Measurements from ENCODE around the gene RTN4IP1.

Gene RTN4IP1, protein sequence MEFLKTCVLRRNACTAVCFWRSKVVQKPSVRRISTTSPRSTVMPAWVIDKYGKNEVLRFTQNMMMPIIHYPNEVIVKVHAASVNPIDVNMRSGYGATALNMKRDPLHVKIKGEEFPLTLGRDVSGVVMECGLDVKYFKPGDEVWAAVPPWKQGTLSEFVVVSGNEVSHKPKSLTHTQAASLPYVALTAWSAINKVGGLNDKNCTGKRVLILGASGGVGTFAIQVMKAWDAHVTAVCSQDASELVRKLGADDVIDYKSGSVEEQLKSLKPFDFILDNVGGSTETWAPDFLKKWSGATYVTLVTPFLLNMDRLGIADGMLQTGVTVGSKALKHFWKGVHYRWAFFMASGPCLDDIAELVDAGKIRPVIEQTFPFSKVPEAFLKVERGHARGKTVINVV

GRCh38 chr6:106629103-106629858 is at the start of gene RTN4IP1, which contains the start of gene QRSL1:
Gene RTN4IP1, minus strand, starts transcription at chr6:106629498. Its CDS starts 477 bp downstream, at chr6:106629021.
Gene QRSL1, plus strand, starts transcription at chr6:106629578. Its CDS starts 104 bp downstream, at chr6:106629682.
- peak; percentile 92 for DNase-seq

DNA sequence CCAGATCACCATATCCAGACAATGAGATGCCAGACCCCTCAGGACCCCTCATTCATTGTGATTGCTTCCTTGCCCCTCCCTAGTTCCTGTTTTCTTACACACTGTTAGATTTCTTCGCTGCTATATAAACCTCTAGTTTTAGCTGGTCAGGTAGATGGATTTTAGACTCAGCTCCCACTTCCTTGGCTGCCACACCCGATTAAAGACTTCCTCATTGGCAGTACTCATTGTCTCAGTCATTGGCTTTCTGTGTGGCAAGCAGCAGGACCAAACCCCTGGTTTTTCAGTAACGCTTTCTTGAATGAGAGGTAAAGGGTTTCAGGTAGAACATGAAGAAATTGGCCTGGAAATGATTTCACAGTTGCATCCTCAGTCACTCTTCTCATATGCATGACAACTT is 48.0 kb upstream of the RTN4IP1 start:
- no peak for DNase-seq

DNA sequence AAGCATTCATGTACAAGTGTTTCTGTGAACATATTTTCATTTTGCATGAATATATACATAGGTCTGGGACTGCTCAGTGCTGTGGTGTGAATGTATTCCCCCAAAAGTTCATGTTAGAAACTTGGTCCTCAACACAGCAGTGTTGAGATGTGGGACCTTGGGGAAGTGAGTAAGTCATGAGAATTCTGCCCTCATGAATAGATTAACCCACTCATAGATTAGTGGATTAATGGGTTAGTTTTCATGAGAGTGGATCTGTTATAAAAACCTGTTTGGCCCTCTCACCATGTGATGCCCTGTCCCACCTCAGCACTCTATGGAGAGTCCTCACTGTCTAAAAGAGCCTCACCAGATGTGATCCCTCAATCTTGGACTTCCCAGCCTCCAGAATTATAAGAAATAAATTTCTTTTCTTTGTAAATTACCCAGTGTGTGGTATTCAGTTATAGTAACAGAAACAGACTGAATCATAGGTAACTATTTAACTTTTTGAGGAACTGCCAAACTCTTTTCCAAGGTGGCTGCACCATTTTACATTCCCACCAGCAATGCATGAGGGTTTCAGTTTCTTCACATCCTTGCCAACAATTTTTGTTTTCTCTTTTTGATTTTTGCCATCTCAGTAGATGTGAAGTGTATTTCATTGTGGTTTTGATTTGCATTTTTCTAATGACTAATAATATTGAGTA is 45.4 kb upstream of the RTN4IP1 start:
- no peak for DNase-seq

DNA sequence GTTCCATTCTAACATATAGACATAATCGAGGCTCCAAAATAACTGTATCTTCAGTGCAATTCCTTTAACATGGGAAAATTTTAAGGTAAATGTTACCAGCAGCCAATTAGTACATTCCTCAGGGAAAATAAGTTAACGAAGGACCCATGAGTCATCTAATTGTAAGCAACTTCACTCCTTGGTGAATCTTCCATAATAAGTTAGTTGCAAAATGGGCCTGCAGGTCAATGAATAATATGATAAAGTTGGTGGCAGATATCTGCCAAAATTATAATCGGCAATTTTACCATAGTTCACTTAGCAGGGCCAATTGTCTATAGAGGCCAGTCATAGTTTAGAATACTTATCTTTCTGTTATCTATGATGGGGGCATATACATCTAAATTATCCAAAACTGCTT is 42.4 kb upstream of the RTN4IP1 start:
- no peak for DNase-seq

GRCh38 chr6:106670236-106670635 is 40.9 kb upstream of the RTN4IP1 start:
- DNase-seq: no peak

GRCh38 chr6:106667022-106667402 is 37.7 kb upstream of the RTN4IP1 start:
- DNase-seq: no peak

- no peak for DNase-seq
Observed at GRCh38 chr6:106666282-106667021, 37.2 kb upstream of the RTN4IP1 start.

DNA sequence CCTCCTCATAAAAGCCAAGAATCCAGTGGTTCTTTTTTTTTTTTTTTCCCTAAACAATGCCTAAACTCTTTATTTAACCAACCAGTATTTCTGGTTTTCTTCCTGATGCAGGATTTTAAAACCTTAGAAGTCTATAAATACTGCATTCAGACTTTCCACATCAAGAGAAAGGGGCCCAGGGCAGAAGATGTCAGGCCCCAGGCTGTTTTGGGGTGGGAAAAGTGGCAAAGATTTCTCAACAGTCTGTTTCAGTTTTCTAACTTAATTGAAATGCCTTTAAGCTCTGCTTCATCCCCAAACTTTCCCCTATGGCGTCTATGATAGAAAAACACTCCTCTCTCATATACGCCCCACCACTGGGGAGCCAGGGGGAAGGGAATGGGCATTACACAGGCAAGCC is 33.2 kb upstream of the RTN4IP1 start:
- no peak for DNase-seq

DNA sequence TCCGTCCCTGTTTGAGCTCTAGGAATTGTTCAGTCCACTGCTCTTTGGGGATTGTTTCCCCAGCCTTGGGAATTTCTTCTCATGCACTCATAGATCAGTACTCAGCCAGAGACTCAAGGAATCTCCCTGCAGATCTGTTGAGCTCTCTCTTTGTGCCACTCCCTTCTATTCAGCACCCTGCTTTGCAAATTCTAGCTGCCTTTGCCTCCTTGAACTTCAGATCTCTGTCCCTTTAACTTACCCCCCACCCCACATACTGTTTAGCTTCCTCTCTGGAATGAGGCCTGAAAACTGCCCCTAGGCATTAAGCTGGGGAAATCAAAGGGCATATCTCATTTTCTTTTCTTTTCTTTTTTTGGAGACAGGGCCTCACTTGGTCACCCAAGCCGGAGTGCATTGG is 30.6 kb upstream of the RTN4IP1 start:
- DNase-seq: no peak

- DNase-seq: no peak
Observed at GRCh38 chr6:106658469-106658868, 29.2 kb upstream of the RTN4IP1 start.

GRCh38 chr6:106648651-106649308 is 19.5 kb upstream of the RTN4IP1 start:
- DNase-seq: no peak

DNA sequence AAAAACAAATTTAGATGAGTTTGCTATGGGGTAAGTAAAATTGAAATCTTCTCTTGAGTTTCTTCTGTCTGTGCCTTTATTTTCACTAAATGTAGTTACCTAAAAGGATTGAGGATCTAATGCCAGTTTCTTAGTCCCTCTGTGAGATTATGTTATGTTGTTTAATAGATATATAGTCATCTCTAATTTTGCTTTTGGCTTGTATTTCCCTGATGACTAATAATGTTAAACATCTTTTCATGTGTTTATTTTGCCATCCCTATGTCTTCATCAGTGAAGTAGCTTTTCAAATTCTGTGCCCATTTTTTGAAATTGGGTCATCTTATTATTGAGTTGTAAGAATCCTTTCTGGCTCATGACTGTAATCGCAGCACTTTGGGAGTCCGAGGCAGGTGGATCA is 13.8 kb upstream of the RTN4IP1 start:
- no peak for DNase-seq

DNA sequence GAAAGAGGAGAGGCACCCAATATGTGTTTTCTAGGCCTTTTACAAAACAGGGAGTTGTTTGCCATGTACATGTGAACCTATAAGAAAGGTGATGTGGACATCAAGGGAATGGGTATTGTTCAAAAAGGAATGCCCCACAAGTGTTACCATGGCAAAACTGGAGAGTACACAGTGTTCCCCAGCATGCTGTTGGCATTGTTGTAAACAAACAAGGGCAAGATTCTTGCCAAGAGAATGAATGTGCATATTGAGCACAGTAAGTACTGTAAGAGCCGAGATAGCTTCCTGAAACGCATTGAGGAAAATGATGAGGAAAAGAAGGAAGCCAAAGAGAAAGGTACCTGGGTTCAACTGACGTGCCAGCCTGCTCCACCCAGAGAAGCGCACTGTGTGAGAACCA is 13.2 kb upstream of the RTN4IP1 start:
- no peak for DNase-seq

DNA sequence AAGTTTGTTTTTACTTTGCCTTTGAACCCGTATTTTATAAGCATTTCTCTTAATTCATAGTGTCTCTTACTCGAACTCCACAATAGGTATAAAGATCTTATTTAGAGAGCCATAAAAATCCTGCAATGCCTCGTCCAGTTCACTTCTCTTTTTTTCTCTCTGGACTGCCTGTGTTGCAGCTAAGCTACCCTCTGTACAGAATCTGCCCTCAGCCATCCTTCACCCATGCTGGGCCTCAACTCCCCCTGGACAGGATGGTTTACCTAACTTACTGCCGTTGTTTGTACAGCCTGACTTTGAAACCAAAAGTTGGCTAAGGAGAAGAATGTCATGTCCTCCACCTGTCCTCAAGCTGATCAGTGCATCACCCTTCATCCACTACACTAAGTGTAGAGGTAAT is 10.5 kb upstream of the RTN4IP1 start:
- DNase-seq: no peak

GRCh38 chr6:106637717-106638341 is 8.5 kb upstream of the RTN4IP1 start:
- DNase-seq: no peak

DNA sequence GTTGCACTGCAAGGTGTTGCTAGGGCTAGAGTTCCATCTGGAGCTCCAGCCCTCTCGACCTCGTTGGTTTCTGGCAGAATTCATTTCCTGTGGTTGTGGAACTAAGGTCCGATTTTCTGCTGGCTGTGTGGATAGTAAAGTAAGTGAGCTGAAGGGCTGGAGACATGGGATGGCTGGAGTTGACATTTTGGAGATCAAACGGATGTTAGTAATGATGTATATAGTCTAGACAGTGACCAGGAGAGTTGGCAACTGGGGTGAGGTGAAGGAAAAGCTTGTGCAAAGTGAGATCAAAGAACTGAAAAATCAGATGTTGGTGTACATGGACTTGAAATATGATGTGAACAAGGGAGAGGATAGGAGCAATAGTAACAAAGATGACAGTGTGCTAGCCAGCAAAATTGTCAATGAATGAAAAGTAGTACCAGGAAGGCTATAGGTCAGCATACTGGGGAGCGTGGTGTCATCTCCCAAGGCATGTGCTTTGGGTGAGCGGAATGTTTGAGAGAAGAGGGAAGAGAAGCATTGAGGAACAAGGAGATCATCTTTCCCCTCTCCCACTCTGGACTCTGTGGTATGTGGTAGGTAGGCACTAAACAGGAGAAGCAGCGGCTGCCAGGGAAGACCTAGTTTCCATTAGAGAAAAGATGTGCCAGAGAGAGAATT is 7.9 kb upstream of the RTN4IP1 start:
- DNase-seq: no peak

GRCh38 chr6:106634565-106634964 is 5.3 kb upstream of the RTN4IP1 start:
- DNase-seq: no peak

DNA sequence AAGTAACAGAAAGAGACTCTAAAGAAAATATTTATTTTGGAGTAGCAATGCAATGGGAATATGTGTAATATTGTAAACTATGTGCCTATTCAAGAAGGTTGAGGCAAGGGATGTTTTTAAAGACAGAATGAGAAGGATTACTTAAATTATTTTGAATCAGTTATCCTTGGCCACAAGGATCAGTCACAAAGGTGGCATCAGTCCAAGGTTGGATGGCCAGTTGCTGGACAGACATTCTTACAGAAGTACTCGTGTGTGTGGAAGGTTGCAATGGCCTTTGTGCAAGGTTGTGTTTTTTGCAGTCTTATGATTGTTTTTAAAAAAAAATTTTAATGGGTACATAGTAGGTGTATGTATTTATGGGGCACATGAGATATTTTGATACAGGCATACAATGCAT is 2.0 kb upstream of the RTN4IP1 start:
- DNase-seq: no peak

DNA sequence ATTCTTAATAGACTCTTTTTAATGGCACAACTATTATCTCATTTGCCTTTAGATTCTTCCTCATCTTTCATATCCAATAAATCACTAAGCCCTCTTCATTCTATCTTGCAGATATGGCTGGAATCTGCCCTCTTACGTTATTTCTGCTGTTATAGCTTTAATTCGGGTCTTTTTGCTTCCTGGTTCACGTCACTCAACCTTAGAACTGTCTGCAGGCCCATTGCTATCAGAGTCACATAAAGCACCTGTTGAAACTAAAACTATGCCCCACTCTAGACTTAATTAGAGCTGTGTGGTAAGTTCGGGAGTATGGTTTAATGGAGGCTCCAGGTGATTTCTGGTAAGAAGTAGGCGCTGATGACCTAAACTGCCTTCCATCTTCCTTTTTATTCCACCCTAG is 1.1 kb upstream of the RTN4IP1 start:
- DNase-seq: no peak

DNA sequence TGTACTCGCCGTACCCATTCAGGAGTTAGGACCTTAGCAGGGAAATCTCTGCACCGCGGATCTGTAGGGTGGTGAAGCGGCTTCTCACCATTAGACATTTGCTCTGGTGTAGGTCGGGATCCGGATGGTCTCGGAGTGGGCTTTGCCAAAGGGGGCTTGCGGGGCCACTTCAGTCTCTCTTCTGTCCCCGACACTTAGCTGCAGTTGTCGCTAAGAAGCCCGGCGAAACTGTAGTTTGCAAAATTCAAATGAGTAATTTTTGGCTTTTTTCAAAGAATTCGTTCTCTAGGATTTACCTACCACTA is 513 bp upstream of the RTN4IP1 start:
- no peak for DNase-seq

GRCh38 chr6:106628658-106629102 is 618 bp downstream of the RTN4IP1 start:
- no peak for DNase-seq
